Left ventricle myocardium superior (tissue), 1 donor: Measurements from ENCODE around the gene CTDSPL. TPM values are rescaled to one million over a fixed set of nuclear protein-coding genes. Genes with fewer than 3 reads are reported as not detected.
"Not testable (repeated sequence)": the region's sequence is repeated elsewhere in the genome, so short reads cannot be mapped to it uniquely, and the experiment has no call there.

Experiments used
- ATAC-seq: fragments of 200-7000 bp; cut with Tn5 transposase; one replicate; pipeline ENCODE4 v1.9.1; 2020; ENCODE audit warnings: mild to moderate bottlenecking, moderate library complexity
- DNase-seq: peaks from one replicate; pipeline ENCODE4 v3.0.0-alpha.2; 2020
- intact Hi-C: fragments of 100-400 bp; cut with micrococcal nuclease; formaldehyde crosslinking; loops from one replicate; pipeline ENCODE4 v1.11.0; 2022
- total RNA-seq: library from RNA; stranded (reverse); fragmentation: NEBNext Ultra II Directional; extraction: Animal tissue kit (Norgen Biotek cat#: 25700); gene quantifications from one replicate; pipeline ENCODE4 v1.2.1, GENCODE V29; 2021
- donor health status: DM: no; HTN: yes; CAD: no; lungs with severe emphysema.

Gene CTDSPL
- total RNA-seq, 1 donor from 2014 or later: 53.8 TPM

DNA sequence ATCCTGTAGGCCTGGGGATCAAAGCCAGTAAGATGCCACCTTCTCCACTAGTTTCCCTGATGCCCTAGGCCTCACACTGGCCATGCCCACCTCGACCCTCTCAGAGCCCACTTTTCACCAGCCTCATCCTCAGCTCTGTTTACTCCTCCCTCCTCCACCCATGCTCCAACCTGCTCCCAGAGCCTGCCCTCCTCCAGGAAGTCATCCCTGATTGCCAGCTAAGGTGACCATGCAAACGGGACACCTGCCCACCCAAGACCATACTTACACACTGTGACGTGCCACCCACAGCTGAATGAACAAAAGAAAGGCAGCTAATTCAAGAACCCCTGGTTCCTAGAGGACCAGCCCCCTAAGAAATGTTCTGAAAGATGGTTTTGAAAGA lies 158.7 kb downstream of the CTDSPL start:
- ATAC-seq (no peak), DNase-seq (no peak)
- intact Hi-C loops: no loop called here

DNA sequence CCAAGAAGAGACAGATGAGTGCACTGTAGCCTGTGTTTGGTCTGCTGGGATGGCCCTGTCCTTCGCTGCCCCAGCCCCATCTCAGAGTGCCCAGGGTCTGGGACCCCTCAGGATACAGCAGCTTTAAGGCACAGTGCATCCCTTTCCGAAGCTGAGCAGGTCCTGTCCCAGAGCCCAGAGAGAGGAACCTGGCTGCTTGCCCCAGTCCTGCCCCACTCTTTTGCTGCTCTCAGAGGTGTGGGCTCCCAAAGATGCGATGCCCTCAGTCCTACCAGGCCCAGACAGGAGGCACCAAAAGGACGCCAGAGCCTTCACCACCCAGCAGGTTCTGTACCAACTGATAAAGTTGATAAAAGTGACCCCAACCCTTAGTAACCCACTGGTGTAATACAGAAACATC lies 159.5 kb downstream of the CTDSPL start:
- intact Hi-C loops: no loop called here
- no peak for ATAC-seq
- DNase-seq: no peak

- intact Hi-C loops: no loop called here
- ATAC-seq (no peak), DNase-seq (no peak)
These were observed 160.6 kb downstream of the CTDSPL start for GRCh38 chr3:38022301-38022700.

- no peak for ATAC-seq
- intact Hi-C loops: no loop called here
- DNase-seq: no peak
These were observed 161.4 kb downstream of the CTDSPL start for GRCh38 chr3:38022896-38023709.

DNA sequence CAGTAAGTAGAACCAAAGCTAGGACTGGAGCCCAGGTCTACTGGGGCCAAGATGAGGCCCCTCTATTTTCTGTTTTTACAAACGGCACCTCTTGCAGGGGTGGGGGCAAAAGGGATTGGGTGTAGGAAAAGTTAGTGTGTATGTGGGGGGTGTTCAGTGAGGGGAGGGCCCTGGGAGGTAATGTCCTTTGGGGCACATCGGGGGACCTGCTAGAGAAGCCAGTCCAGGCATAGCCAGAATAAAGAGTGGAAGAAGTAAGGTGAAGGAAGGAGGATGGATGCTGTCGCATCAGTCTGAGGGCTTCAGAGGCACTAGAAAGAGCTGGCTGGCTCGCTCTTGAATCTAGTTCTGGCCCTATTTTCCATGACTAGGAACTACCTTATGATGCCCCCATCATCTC lies 165.2 kb downstream of the CTDSPL start:
- no peak for ATAC-seq
- intact Hi-C loops: no loop called here
- DNase-seq: no peak

GRCh38 chr3:38027466-38028465 lies 166.1 kb downstream of the CTDSPL start:
- ATAC-seq (no peak), DNase-seq (no peak)
- intact Hi-C loops: no loop called here

DNA sequence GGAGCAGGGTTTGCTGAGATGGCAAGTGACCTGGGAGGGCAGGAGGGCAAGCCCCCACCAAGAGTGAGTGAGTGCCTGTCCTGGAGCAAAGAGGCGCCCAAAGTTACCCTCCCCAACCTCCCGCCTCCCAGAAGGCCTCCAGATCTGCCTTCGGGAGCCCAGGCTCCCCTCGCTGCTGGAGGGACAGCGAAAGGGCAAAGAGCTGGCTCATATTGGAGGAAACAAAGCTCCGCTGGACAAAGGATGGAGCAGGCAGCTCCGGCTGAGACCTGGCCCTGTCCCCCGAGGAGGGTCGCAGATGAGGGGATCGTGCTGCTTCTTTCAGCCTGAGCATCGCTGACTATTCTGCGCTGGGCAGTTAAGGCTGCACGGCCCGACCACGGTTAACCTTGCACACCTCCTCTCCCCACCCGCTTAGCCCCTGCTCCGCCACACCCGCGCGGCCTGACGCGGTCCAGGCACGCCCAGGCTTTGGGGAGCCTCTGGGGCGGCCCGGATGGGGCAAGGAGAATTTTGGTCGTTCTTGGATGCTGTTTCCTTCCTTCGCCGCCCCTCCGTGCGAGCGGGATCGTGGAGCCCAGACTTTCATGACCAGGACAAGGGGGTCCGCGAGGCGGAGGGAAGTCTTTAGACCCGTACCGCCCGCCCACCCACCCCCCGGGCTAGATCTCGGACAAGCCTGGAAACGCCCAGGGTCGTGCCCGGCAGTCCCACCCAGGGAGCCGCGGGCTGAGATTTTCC lies 167.1 kb downstream of the CTDSPL start:
- intact Hi-C loops: no loop called here
- peak; percentile 3 for ATAC-seq
- peak; percentile 61 for DNase-seq

GRCh38 chr3:38029400-38030125 lies 167.9 kb downstream of the CTDSPL start, which contains the start of gene PLCD1:
PLCD1 (minus strand) TSS chr3:38029642; CDS start chr3:38029539, 103 bp downstream.
- ATAC-seq (peak; percentile 62), DNase-seq (peak; percentile 91)
- intact Hi-C loops: no loop called here

DNA sequence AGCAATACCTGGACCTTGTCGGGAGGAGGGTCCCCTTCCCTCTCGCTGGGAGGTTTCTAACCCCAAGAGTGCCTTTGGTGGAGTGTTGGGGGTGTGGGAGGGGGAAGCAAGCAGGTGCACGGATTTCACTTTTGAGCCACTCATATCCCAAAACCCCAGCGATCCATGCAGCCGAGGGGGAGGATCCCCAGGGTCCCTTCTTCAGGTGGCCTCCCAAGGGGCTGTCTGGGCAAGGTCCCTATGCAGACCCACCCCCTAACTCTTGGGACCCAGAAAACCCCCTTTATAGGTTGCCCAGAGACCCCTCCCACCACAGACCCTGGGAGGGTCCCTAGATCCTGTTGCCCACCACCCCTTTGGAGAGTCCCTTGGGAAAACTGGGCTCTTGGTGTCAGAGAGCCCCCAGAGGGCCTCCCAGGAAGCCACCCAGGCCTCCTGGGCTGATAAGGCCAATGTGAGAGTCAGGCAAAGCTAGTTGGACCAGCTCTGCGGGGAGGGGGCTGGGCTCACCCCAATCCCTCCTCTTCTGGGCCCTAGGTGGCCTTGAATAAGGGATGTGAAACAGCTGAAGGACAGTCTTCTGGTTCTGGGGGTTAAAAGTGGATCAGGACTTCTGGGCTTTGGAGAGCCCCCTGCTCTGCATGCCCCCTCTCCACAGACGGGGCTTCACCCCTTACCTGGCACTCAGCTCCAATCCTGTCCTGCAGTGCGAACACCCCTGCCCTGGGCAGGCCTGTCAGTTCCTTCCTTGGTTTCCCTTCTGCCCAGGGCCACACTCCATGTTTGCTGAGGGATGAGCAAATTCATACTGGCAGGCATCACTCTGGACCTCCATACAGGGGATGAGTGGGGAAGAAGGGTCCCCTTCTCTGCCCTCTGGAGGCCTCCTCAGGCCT lies 168.7 kb downstream of the CTDSPL start:
- DNase-seq: no peak
- ATAC-seq: no peak
- intact Hi-C loops: no loop called here

GRCh38 chr3:38031022-38031994 lies 169.6 kb downstream of the CTDSPL start:
- intact Hi-C loops: no loop called here
- ATAC-seq (peak; percentile 20), DNase-seq (no peak)

GRCh38 chr3:38032328-38032865 lies 170.7 kb downstream of the CTDSPL start:
- DNase-seq: no peak
- intact Hi-C loops: no loop called here
- ATAC-seq: no peak

- intact Hi-C loops, DNase-seq, ATAC-seq: not testable (repeated sequence)
These were observed 171.9 kb downstream of the CTDSPL start for GRCh38 chr3:38033586-38033985.
